NCI-H2081 treated with DMSO at 0.1 percent for 48 hours (cell line): Measurements from ENCODE around the gene CREB3L2.
"Not testable (repeated sequence)": the region's sequence is repeated elsewhere in the genome, so short reads cannot be mapped to it uniquely, and the experiment has no call there.

Experiments
- DNase-seq: peaks from one replicate; lab custom pipeline; 2025; lab: John Stamatoyannopoulos, UW

Gene CREB3L2, protein sequence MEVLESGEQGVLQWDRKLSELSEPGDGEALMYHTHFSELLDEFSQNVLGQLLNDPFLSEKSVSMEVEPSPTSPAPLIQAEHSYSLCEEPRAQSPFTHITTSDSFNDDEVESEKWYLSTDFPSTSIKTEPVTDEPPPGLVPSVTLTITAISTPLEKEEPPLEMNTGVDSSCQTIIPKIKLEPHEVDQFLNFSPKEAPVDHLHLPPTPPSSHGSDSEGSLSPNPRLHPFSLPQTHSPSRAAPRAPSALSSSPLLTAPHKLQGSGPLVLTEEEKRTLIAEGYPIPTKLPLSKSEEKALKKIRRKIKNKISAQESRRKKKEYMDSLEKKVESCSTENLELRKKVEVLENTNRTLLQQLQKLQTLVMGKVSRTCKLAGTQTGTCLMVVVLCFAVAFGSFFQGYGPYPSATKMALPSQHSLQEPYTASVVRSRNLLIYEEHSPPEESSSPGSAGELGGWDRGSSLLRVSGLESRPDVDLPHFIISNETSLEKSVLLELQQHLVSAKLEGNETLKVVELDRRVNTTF

DNA sequence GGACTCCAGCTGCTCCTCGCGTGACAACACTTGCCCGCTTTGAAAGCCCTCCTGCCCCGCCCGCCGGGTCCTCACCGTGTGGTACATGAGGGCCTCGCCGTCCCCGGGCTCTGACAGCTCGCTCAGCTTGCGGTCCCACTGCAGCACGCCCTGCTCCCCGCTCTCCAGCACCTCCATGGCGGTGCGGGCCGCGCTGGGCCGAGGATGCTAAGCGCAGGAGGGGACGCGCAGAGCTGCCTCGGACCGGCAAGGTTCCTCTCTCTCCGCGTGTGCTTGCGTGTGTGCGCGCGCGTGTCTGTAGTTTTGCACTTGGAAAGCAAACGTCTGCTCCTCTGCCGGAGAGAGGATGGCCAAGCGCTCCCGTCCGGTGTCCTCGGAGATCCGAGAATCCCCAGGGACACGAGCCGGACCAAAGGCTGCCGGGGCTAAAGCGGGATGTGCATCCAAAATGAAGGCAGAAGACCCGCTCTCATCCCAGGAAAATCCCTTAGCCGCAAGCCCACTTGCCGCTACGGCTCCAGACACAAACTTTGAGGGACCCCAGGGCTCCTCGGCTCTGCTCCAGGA lies at the start of gene CREB3L2:
Gene CREB3L2 (minus strand): TSS at position 558 of the 567 bp plus-strand sequence. CDS start 381 bp downstream, at position 177.
- no peak for DNase-seq

DNA sequence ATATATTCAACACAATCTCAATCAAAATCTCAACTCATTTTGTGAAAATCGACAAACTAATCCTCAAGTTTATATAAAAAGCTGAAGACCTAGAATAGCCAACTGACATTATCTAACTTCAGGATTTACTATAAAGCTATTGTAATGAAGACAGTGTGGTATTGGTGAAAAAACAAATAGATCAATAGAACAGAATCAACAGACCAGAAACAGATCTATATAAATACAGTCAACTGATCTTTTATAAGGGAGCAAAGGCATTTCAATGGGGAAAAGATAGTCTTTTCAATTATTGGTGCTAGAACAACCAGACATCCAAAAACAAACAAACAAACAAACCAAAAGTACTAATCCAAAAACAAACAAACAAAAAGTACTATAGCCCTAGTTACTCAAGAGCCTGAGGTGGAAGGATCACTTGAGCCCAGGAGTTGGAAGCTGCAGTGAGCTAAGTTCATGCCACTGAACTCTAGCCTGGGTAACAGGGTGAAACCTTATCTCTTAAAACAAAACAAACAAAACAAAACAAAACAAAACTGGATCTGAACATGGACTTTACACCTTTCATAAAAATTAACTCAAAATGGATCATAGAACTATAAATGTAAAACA lies 47.7 kb upstream of the CREB3L2 start:
- DNase-seq: no peak

DNA sequence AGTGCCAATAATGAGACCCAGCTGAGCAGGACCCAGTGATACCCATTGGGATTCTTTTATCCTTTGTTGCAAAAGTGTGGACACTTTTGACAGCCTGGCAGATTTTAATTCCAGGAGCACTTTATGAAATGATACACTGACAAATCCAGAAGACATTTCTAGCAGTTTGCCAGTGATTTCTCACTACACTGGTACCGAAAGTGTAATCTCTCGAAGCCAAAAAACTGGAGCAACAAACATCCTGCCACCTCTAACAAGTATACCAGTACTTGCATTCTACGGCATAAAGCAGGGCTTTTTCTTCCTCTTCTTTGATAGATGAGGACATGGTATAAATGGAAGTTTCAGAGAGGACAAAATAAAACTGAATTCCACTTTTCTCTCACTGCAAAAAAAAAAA lies 46.0 kb upstream of the CREB3L2 start:
- no peak for DNase-seq

DNA sequence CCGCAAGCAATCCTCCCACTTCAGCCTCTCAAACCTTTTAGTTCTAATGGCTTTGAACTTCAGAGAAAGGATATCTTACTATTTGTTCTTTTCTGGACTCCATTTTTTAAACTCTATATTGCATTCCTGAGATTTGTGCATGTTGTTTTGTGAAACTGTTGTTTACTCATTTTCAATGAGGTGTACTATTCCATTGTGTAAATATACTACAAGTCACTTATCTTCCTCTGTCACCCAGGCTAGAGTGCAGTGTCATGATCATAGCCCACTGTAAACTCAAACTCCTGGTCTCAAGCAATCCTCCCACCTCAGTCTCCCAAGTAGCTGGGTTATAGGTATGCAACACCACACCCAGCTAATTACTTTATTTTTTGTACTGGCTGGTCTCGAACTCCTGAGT lies 43.0 kb upstream of the CREB3L2 start:
- DNase-seq: no peak

DNA sequence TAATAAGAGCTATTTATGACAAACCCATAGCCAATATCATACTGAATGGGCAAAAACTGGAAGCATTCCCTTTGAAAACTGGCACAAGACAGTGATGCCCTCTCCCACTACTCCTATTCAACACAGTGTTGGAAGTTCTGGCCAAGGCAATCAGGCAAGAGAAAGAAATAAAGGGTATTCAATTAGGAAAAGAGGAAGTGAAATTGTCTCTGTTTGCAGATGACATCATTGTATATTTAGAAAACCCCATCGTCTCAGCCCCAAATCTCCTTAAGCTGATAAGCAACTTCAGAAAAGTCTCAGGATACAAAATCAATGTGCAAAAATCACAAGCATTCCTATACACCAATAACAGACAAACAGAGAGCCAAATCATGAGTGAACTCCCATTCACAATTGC lies 38.2 kb upstream of the CREB3L2 start:
- not testable (repeated sequence) for DNase-seq

DNA sequence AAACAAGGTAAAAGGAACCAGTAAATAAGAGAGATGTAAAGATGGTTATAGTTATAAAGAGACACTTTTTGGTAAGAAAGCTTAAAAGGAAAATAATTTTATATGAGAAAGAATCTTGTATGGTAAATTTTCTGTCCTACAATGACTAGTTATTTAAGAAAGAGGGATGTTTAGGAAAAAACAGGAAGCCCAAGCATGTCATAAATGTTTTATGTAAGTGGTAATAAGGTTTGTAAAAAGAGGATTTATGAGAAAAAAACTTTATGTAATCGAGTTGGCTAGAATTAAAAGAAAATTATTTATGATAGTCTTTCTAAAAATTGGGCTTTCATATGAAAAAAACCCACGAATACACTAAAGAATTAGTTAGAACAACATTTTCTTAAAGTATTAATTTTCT lies 34.2 kb upstream of the CREB3L2 start:
- DNase-seq: no peak

DNA sequence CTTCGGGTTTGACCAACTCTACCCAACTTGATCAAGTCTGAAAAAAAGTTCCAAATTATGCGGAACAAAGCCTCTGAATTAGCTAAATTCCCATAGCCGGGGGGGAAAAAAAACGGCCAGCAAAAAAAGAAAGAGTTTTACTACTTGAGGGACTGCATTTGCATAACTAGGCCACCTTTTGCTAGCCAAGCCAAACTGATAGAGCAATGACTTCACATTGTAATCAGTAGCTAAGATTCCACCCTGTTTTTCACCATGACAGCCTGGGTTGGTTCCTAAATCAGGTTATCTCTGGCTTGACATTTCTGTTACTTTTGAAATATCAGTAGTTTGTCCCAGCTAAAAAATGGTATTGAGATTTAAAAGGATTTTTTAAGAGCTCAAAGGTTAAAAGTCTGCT lies 31.4 kb upstream of the CREB3L2 start:
- DNase-seq: no peak

DNA sequence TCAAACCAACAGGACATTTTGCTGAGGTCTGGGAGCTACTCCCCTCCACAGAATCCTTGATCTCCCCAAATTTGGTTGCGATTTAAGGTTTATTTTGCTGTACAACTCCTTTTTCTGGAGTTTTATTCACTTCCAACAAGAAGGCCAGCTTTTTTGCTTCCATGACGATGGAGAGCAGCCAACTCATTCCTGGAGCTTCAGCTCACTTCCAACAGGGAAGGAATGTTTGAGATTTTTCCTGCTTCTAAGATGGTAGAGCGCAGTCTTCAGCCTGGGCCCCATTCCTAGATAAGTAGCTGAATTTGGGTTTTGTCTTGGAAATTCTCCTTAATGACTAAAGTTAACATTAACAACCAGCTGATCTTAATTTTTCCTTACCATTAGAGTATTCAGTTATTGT lies 30.9 kb upstream of the CREB3L2 start:
- no peak for DNase-seq

DNA sequence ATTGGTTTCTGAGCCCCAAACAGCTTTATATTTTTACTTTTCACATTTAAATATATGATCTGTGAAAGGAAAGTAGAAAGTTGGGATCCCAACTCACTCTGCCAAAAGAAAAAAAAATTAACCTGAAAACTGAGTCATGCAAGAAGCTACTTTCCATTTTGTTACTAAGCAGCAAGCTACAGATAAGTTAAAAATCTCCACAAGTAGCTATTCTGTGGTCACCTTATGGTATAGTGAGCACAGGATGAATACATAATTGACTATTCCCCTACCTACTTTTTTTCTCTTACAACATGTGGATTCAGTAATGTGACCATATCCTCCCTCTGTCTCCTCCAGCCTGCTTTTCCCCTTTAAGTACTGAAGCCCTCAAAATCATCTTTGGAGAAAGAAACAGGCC lies 30.3 kb upstream of the CREB3L2 start:
- DNase-seq: no peak

DNA sequence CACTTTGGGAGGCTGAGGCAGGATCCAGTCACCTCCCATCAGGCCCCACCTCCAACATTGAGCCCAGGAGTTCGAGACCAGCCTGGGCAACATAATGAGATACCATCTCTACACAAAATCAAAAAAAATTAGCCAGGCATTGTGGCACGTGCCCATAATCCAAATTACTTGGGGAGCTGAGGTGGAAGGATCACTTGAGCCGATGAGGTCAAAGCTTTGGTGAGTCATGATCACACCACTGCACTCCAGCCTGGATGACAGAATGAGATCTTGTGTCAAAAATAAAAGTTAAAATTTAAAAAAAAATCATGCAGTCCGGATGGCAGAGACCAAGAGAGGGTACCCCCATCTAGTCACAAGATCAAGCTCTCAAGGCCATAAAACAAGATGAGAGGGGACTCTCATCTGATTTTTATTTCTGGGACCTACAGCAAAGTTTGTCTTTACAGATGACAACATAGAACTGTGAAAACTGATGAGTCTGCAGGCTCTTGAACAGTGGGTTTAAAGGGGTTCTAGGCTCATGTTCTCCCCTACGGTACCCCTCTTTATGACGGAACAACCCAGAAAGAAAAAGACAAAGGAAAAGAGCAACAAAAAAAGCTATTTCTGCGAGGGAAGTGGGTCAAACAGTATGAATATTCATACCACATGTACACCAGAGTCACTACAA lies 28.9 kb upstream of the CREB3L2 start:
- no peak for DNase-seq

DNA sequence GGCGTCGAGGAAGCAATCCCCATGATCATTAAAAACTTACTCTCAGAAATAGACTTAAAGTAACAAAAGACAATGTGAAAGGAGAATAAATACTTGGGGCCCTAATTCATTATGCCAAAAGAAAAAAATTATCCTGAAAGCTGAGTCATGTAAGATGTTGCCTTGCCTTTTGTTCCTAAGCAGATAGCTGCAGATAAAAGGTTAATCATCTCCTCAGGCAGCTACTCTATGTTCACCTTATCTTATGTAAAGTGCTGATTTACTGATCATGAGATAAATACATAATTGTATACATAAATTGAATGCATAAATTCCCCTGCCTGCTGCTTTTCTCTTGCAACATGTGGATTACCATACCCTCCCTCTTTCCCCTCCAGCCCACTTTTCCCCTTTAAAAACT lies 28.1 kb upstream of the CREB3L2 start:
- DNase-seq: no peak

DNA sequence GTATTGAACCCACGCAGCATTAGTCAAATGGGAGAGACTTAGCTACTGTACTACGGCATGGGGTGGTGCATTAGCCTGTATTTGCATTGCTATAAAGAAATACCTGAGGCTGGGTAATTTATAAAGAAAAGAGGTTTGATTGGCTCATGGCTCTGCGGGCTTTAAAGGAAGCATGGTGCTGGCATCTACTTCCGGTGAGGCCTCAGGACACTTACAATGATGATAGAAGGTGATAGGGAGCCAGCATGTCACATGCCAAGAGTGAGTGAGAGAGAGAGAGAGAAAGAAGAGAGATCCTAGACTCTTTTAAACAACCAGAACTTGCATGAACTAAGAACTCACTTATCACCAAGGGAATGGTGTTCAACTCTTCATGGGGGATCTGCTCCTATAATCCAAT lies 27.2 kb upstream of the CREB3L2 start:
- no peak for DNase-seq

DNA sequence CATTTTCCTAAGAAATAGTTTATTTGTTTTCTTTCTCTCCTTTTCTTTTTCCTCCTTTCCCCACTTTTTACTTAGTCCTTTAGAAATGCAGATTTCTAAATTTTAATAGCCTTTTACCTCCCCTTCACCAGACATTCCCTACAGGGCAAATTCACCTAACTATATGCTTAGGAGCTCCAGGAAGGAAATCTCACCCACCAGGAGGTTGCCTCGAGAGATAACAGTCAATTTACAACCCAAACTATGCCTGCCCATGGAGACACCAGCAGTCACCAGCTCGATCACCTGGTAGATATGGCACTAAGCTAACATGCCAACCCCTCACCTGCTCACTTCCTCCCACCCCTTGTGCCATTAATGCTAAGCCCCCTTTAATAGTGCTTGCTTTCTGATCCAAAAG lies 25.2 kb upstream of the CREB3L2 start:
- DNase-seq: no peak

DNA sequence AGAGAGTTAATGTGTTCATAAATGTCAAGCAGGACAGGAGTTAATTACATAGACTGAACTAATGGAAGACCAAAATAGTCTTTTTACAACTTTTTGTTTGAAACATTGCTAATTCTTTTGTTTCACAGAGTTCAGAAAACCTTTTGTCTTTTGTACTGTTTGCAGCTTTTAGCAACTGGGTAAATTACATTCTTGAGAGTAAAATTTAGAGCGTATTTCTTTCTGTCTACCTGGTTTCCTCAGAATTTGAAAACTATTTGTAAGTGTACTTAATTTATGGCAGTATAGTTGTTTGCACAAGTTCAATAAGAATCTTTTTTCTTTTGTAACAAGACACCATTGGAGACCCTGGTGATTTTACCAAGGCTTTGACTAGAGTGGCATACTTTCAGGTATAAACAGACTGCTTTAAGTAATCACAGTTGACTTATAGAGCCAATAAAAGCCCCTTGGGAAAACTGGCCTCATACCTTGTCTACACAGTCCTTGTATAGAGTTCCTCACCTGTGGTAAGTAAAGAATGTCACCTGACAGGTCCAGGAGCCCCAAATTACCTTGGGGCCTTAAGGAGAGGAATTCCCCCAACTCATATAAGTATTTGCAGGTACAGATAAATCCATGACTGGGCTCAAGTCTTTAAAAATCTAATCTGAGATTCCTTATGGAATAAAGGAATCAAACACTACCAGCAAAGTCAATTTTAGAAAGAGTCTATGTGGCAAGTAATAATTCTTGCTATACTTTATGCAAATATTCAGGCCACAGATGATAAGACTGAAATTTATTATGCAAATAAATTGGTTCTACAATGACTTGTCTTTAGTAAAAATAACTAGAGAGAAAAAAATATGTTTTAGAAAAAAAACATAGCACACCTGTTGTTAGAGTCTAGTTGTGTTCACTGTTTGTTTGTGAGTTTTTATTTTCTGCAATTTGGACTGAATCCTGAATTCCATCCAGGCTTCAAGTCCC lies 23.6 kb upstream of the CREB3L2 start:
- DNase-seq: no peak

DNA sequence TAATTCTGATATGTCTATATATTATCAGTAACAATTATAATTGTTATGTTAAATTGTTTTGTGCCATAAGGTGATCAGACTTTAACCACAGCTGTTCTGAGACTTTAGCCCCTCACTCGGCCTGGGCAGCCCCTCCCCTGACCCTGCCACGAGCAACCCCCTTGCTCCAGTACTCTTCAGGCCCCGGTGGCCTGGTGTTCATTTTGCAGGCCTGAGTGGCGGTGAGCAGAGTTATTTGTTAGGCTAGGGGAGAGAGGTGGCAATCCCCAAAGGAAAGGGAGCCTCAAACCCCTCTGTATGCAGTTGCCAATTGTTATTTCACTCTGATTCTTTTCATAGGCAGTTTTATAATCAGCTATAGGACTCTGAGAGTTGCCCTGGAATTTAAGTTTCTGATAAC lies 22.9 kb upstream of the CREB3L2 start:
- no peak for DNase-seq

DNA sequence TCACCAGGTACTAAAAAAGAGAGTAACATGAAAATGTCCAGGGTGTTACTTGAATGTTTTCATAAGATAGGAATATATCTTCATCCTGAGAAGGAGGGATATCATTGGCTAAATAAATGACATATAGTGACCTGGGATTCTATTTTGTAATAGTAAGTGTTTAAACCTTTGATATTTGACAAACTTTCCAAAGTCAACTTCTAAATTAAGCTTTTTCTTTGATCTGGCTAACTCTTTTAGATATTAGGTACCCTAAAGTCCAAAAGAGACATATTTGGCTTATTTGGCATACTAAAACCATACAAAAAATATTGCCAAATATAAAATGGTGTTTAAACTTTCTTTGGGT lies 22.4 kb upstream of the CREB3L2 start:
- DNase-seq: no peak

DNA sequence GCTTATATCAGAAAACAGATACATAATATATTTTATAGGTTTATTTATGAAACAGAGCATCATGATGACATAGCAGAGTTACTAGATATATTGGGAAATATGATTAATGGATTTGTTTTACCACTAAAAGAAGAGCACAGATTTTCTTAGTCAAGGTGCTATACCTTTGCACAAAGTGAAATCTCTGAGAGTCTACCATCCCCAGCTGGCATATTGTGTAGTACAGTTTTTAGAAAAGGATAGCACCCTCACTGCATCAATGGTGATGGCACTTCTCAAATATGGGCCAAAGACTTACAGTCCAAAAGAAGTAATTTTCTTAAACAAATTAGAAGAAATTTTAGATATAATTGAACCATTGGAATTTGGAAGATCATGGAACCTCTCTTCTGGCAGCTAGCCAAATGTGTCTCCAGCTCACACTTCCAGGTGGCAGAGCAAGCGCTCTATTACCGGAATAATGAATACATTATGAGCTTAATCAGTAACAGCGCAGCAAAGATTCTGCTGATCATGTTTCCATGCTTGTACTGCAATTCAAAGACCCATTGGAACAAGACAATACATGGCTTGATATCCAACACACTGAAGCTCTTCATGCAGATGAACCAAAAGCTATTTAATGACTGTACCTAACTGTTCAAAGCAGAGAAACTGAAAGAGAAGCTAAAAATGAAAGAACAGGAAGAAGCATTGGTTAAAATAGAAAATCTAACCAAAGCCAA lies 21.9 kb upstream of the CREB3L2 start:
- DNase-seq: no peak

DNA sequence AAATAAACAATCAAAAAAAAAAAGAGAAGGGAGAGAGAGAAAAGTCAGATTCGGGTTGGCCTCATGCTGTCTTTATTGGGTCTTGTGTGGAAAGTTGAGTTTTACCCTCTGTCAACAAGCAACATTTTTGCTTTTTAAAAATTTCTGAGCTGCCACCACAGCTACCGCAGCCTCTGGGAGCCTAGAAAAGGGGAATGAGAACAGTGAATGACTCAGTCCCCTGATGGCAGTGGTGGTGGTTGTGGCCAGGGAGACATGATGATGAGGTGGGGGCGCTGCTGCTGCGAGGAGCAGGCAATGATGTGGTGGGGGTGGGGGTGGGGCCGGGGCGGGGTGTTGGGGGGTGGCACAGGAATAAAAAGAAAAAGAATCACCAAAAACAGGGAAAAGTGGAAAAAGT lies 20.0 kb upstream of the CREB3L2 start:
- DNase-seq: no peak

DNA sequence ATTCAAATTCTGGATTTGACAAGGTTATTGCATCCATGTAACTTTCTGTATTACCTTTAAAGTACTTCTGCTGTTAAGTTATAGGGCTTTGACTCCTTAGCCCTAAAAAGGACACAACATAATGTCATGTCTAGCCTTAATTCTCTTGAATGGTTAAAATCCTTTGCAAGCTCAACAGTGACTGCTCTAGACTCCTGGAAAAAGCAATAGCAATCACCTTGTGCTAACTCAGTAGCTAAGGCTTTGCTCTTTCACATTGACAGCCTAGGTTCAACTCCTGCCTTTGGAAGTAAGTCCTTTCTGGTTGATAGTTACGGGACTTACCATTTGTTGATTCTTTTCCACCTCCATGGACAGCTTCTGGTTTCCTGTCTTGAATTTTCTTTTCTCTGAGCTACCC lies 16.1 kb upstream of the CREB3L2 start:
- DNase-seq: no peak

DNA sequence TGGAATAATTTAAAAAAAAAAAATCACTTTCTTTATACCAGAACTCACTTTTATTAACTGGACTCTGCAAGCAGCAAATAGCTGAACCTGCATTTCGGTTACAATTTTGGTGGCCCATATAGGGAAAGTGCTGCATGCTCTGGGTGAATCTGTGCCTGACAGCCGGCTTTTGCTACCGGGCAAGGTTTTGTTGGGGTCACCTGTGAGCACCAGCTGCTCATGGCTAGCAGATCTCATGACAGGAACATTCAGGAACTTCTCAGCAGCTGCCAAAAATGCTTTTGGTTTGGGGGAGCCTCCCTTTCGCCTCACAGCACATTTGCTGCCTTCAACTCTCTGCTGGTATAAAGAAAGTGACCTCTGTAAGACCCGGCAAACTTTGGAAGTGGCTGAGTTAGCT lies 13.2 kb upstream of the CREB3L2 start:
- DNase-seq: no peak

DNA sequence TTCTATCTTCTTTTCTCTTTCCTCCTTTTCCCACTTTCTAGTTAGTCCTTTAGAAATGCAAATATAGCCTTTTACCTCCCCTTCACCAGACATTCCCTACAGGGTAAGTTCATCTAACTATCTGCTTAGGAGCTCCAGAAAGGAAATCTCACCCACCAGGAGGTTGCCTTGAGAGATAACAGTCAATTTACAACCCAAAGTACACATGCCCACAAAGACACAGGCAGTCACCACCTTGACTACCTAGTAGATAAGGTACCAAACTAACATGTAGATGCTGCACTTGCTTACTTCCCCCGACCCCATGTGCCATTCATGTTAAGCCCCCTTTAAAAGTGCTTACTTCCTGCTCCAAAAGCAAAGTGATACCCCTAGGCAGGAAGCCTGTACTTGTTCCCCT lies 12.8 kb upstream of the CREB3L2 start:
- no peak for DNase-seq
